ENCODE results near the gene ZNF576. TPM values are rescaled to one million over a fixed set of nuclear protein-coding genes. Genes with fewer than 3 reads are reported as not detected.

The ZNF576 gene
- total and polyA plus RNA-seq, 2 of the 13 experiments (the other 11 are each of a cell fraction or from before 2014, with no cell fraction given): 7.2 to 9.6 TPM

DNA sequence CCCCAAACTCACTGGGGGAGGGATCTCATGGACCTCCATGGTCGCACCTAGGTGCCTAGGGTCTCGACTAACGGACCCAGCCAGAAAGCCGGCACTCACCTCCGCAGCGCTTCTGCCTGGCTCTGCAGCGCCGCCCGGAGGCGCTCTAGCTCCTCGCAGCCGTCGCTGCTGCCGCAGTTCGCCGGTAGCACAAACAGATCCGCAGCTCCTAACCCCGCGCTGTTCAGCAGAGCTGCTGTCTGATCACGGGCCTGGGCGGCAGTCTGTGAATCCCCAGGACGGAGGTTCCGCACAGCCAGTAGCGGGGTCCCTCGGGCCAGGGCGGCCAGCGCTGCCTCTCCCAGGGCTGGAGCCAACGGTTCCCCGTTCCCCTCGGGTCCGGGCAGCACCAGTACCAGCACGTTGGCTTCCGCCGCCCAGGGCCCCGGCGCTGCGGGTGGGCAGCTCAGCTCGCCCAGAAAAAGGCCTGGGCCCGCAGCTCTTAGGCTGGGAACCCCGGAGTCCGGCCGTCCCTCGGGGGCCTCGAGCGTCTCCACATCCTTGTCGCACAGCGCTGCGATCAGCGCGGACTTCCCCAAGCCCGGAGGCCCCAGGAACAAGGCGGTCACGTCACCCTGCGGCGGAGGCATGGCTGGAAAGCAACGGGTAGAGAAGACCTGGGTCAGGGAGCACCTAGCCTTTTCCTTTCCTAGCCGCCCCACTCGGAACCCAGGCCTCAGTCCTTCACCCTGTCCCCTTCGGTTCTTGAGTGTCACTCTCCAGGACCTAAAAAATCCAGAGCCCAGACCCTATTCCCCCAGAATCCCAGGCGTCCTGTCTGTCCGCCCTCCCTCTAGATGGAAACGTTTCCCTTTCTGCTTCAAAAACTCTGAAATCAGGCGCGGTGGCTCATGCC, 1.4 kb upstream of the ZNF576 start (continued):
- TF ChIP-seq, protein P1, sequence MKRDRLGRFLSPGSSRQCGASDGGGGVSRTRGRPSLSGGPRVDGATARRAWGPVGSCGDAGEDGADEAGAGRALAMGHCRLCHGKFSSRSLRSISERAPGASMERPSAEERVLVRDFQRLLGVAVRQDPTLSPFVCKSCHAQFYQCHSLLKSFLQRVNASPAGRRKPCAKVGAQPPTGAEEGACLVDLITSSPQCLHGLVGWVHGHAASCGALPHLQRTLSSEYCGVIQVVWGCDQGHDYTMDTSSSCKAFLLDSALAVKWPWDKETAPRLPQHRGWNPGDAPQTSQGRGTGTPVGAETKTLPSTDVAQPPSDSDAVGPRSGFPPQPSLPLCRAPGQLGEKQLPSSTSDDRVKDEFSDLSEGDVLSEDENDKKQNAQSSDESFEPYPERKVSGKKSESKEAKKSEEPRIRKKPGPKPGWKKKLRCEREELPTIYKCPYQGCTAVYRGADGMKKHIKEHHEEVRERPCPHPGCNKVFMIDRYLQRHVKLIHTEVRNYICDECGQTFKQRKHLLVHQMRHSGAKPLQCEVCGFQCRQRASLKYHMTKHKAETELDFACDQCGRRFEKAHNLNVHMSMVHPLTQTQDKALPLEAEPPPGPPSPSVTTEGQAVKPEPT (CRISPR knock-in tag; IDR thresholded peaks at IDR 0.05; ENCODE audit: low read depth): no peak
- TF ChIP-seq JARID2 (CRISPR knock-in tag; IDR thresholded peaks at IDR 0.05; ENCODE audit: insufficient replicate concordance): no peak
- TF ChIP-seq ZNF589 (CRISPR knock-in tag; conservative IDR thresholded peaks at IDR 0.05): no peak
- TF ChIP-seq, protein P2, sequence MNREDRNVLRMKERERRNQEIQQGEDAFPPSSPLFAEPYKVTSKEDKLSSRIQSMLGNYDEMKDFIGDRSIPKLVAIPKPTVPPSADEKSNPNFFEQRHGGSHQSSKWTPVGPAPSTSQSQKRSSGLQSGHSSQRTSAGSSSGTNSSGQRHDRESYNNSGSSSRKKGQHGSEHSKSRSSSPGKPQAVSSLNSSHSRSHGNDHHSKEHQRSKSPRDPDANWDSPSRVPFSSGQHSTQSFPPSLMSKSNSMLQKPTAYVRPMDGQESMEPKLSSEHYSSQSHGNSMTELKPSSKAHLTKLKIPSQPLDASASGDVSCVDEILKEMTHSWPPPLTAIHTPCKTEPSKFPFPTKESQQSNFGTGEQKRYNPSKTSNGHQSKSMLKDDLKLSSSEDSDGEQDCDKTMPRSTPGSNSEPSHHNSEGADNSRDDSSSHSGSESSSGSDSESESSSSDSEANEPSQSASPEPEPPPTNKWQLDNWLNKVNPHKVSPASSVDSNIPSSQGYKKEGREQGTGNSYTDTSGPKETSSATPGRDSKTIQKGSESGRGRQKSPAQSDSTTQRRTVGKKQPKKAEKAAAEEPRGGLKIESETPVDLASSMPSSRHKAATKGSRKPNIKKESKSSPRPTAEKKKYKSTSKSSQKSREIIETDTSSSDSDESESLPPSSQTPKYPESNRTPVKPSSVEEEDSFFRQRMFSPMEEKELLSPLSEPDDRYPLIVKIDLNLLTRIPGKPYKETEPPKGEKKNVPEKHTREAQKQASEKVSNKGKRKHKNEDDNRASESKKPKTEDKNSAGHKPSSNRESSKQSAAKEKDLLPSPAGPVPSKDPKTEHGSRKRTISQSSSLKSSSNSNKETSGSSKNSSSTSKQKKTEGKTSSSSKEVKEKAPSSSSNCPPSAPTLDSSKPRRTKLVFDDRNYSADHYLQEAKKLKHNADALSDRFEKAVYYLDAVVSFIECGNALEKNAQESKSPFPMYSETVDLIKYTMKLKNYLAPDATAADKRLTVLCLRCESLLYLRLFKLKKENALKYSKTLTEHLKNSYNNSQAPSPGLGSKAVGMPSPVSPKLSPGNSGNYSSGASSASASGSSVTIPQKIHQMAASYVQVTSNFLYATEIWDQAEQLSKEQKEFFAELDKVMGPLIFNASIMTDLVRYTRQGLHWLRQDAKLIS (CRISPR knock-in tag; IDR thresholded peaks at IDR 0.05): no peak
- no peak for TF ChIP-seq ZNF780A (CRISPR knock-in tag; IDR thresholded peaks at IDR 0.05)
- TF ChIP-seq SIX4 (CRISPR knock-in tag; IDR thresholded peaks at IDR 0.05): no peak
- TF ChIP-seq, protein P3, sequence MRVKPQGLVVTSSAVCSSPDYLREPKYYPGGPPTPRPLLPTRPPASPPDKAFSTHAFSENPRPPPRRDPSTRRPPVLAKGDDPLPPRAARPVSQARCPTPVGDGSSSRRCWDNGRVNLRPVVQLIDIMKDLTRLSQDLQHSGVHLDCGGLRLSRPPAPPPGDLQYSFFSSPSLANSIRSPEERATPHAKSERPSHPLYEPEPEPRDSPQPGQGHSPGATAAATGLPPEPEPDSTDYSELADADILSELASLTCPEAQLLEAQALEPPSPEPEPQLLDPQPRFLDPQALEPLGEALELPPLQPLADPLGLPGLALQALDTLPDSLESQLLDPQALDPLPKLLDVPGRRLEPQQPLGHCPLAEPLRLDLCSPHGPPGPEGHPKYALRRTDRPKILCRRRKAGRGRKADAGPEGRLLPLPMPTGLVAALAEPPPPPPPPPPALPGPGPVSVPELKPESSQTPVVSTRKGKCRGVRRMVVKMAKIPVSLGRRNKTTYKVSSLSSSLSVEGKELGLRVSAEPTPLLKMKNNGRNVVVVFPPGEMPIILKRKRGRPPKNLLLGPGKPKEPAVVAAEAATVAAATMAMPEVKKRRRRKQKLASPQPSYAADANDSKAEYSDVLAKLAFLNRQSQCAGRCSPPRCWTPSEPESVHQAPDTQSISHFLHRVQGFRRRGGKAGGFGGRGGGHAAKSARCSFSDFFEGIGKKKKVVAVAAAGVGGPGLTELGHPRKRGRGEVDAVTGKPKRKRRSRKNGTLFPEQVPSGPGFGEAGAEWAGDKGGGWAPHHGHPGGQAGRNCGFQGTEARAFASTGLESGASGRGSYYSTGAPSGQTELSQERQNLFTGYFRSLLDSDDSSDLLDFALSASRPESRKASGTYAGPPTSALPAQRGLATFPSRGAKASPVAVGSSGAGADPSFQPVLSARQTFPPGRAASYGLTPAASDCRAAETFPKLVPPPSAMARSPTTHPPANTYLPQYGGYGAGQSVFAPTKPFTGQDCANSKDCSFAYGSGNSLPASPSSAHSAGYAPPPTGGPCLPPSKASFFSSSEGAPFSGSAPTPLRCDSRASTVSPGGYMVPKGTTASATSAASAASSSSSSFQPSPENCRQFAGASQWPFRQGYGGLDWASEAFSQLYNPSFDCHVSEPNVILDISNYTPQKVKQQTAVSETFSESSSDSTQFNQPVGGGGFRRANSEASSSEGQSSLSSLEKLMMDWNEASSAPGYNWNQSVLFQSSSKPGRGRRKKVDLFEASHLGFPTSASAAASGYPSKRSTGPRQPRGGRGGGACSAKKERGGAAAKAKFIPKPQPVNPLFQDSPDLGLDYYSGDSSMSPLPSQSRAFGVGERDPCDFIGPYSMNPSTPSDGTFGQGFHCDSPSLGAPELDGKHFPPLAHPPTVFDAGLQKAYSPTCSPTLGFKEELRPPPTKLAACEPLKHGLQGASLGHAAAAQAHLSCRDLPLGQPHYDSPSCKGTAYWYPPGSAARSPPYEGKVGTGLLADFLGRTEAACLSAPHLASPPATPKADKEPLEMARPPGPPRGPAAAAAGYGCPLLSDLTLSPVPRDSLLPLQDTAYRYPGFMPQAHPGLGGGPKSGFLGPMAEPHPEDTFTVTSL (CRISPR knock-in tag; IDR thresholded peaks at IDR 0.05; ENCODE audit: borderline replicate concordance): no peak
- no peak for TF ChIP-seq ZNF496 (CRISPR knock-in tag; IDR thresholded peaks at IDR 0.05; ENCODE audit: insufficient replicate concordance)
- no peak for TF ChIP-seq YEATS2 (CRISPR knock-in tag; IDR thresholded peaks at IDR 0.05; ENCODE audit: borderline replicate concordance)
- TF ChIP-seq ZNF225 (CRISPR knock-in tag; IDR thresholded peaks at IDR 0.05): no peak
- no peak for TF ChIP-seq TGIF2 (CRISPR knock-in tag; IDR thresholded peaks at IDR 0.05)
- peak; percentile 34; the same call in 1 of the 2 replicates for TF ChIP-seq ZC3H13 (CRISPR knock-in tag; IDR thresholded peaks at IDR 0.05)
- no peak for TF ChIP-seq RFX1 (IDR thresholded peaks at IDR 0.05)
- TF ChIP-seq ZNF749 (CRISPR knock-in tag; IDR thresholded peaks at IDR 0.05; ENCODE audit: borderline replicate concordance): no peak
